Measurements from ENCODE around the gene ZNF740. TPM values are rescaled to one million over a fixed set of nuclear protein-coding genes. Genes with fewer than 3 reads are reported as not detected.

Gene ZNF740
- total RNA-seq, 4 donors from 2014 or later, result 6.9 to 21.2 (median 9.8) TPM

DNA sequence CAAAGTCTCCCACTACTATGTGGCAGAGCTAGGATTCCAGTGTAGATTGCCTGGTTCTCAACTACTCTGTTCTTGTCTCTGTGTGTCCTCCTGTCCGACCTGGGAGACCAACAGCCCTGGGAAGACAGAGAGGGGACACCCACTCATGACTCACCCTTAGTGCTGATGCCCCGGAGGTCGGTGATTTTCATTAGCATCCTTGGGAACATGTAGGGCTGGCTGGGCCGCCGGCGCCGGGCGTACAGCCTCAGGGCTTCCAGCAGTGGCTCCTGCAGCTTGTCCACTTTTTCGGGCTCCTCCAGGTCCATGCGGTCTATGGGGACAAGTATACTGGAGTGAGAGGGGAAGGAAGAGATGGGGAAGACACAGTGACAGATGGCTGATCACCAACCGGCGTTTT lies 32.4 kb downstream of the ZNF740 start:
- peaks cover 35 to 70% (median 43%) of the 10 kb centered on the region in 3 donors for H3K4me1 ChIP-seq
- no peaks in the 10 kb centered on the region for H3K27me3 ChIP-seq
- H3K36me3 ChIP-seq, result peaks cover 50 to 77% (median 52%) of the 10 kb centered on the region in 3 donors
- 32% methylated on average over 11 of the region's 12 CpGs; no CpG with 5 or more reads in 1 of the 2 donors for WGBS, 2 donors
- no peak for DNase-seq
- H3K27ac ChIP-seq, result peak overlapping the region in 3 of 4 donors; percentile 9 to 100 (median 98)
- H3K4me3 ChIP-seq, result no peak overlapping the region
- TF ChIP-seq, protein P1, sequence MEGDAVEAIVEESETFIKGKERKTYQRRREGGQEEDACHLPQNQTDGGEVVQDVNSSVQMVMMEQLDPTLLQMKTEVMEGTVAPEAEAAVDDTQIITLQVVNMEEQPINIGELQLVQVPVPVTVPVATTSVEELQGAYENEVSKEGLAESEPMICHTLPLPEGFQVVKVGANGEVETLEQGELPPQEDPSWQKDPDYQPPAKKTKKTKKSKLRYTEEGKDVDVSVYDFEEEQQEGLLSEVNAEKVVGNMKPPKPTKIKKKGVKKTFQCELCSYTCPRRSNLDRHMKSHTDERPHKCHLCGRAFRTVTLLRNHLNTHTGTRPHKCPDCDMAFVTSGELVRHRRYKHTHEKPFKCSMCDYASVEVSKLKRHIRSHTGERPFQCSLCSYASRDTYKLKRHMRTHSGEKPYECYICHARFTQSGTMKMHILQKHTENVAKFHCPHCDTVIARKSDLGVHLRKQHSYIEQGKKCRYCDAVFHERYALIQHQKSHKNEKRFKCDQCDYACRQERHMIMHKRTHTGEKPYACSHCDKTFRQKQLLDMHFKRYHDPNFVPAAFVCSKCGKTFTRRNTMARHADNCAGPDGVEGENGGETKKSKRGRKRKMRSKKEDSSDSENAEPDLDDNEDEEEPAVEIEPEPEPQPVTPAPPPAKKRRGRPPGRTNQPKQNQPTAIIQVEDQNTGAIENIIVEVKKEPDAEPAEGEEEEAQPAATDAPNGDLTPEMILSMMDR (IDR thresholded peaks at IDR 0.05), result no peak
- no peak for TF ChIP-seq POLR2A (IDR thresholded peaks at IDR 0.05)
- H3K9me3 ChIP-seq, result no peaks in the 10 kb centered on the region
- intact Hi-C loops (cut with DNase I), result loop anchor here (5.0 kb wide), 1 partner anchor 74 kb away; no protein-coding TSS in a partner anchor

DNA sequence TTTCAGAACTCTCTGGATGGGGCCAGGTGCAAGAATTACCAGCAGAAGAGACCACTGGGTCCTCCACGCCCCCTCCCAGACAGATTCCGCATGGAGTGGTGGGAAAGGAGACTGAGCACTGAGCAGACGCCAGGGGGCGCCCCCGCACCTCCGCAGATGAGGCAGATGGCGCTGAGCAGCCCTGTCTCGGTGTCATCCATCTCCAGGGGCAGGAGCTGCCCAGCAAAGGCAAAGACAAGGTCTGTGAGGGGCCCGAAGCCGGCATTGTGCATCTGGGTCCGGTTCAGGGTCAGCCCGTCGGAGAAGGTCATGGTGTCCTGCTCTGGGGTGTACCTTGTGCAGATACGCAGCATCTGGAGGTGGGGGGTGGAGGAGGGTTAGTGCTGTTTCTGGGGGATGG lies 32.8 kb downstream of the ZNF740 start:
- Histone ChIP-seq H3K9me3 (no peaks in the 10 kb centered on the region), H3K27ac (peak overlapping the region in 3 of 4 donors; percentile 9 to 100 (median 98)), H3K27me3 (no peaks in the 10 kb centered on the region), H3K4me3 (no peak overlapping the region), H3K4me1 (peaks cover 39 to 70% (median 47%) of the 10 kb centered on the region in 3 donors), H3K36me3 (peaks cover 50 to 77% (median 52%) of the 10 kb centered on the region in 3 donors)
- intact Hi-C loops (cut with DNase I), result loop anchor here (5.0 kb wide), 1 partner anchor 74 kb away; no protein-coding TSS in a partner anchor
- TF ChIP-seq, protein P1 (IDR thresholded peaks at IDR 0.05), result peak; percentile 84 to 98 (median 94)
- TF ChIP-seq POLR2A (IDR thresholded peaks at IDR 0.05), result no peak
- no peak for DNase-seq
- 11 to 36% methylated on average over 4 to 8 of the region's 14 CpGs for WGBS, 2 donors

DNA sequence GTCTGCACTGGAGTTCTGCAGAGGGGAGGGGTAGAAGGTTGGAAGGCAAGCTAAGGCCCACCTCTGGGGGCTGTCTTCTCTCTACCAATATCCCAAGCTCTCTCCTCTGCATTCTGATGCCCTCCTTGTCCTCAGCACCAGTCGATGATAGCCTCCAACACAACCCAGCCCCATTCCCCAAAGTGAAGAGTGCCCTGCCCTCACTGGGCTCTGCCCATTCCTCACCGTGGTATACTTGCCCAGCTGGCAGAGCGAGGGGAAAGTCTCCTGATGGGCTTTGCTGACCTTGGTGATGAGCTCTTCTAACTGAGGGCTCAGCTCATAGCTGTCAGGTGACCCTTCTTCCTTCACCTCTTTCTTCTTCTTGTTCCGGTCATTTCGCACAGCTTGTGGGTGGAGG lies 33.7 kb downstream of the ZNF740 start:
- no peaks in the 10 kb centered on the region for H3K9me3 ChIP-seq
- H3K4me1 ChIP-seq, result peaks cover 32 to 70% (median 45%) of the 10 kb centered on the region in 3 donors
- H3K36me3 ChIP-seq, result peaks cover 50 to 74% (median 52%) of the 10 kb centered on the region in 3 donors
- no peak for DNase-seq
- WGBS, 2 donors, result 72 to 75% methylated on average over 4 to 5 of the region's 5 CpGs
- no peak overlapping the region for H3K4me3 ChIP-seq
- TF ChIP-seq, protein P1 (IDR thresholded peaks at IDR 0.05), result no peak
- TF ChIP-seq POLR2A (IDR thresholded peaks at IDR 0.05), result no peak
- no peaks in the 10 kb centered on the region for H3K27me3 ChIP-seq
- H3K27ac ChIP-seq, result peak overlapping the region; percentile 9 to 100 (median 72)
- intact Hi-C loops (cut with DNase I), result loop anchor here (5.0 kb wide), 1 partner anchor 73 kb away; no protein-coding TSS in a partner anchor

DNA sequence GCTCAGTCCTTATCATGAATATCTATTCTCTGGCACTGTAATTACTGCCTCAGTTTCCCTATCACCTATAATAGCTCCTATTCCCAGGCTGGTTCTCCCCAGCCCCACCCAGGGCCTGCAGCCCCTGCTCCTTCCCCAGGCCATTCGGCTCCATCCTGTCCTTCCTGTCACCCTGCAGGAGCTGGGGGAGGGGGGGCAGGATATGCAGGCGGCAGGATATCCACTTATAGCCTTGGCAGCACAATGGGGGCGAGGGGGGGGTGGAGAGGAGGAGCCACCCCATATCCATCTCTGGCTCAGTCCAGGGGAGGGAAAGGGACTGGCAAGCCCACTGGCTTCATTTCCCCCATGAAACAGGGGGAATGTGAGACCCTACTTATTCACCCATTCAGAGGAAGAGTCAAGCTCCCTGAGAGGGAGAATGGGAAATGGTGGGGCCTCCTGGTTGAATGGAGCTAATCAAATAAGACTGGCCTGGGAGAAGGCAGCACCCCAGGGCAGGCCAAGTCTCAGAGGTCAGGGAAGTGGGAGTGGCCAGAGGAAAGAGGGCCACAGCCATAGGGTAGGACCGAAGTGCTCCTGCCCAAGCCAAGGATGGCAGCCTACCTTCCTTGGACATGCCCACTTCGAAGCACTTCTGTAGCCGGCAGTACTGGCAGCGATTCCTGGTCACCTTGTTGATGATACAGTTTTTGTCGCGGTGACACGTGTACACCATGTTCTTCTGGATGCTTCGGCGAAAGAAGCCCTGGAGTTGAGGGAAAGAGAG lies 34.3 kb downstream of the ZNF740 start:
- no peak for DNase-seq
- TF ChIP-seq, protein P1 (IDR thresholded peaks at IDR 0.05), result no peak
- TF ChIP-seq POLR2A (IDR thresholded peaks at IDR 0.05), result no peak
- Histone ChIP-seq H3K4me1 (peaks cover 30 to 71% (median 44%) of the 10 kb centered on the region in 3 donors), H3K27ac (peak overlapping the region; percentile 9 to 100 (median 72)), H3K9me3 (no peaks in the 10 kb centered on the region), H3K27me3 (no peaks in the 10 kb centered on the region), H3K36me3 (peaks cover 47 to 68% (median 51%) of the 10 kb centered on the region in 3 donors), H3K4me3 (no peak overlapping the region)
- intact Hi-C loops (cut with DNase I), result loop anchor here (5.0 kb wide), 2 partner anchors 37 to 72 kb away; a partner anchor contains a TSS
- WGBS, 2 donors, result 64 to 70% methylated on average over 5 to 8 of the region's 12 CpGs

DNA sequence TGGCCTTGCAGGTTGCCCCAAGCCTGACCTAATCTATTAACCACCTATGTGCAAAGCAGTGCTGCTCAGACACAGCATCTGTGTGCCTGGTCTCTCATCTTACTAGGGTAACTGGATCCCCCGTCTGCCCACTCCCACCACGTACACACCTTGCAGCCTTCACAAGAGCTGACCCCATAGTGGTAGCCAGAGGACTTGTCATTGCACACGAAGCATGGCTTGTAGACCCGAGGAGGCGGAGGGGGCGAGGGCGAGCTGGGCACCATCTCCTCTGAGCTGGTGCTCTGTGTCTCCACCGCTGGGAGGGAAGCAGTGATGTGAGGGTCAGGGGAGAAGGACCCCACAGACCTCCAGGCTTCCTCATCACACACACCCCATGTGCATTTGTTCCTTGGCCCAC lies 35.0 kb downstream of the ZNF740 start:
- no peak for TF ChIP-seq POLR2A (IDR thresholded peaks at IDR 0.05)
- TF ChIP-seq, protein P1 (IDR thresholded peaks at IDR 0.05), result no peak
- Histone ChIP-seq H3K36me3 (peaks cover 41 to 62% (median 45%) of the 10 kb centered on the region in 3 donors), H3K4me1 (peaks cover 30 to 77% (median 44%) of the 10 kb centered on the region in 3 donors), H3K9me3 (no peaks in the 10 kb centered on the region), H3K27me3 (no peaks in the 10 kb centered on the region), H3K4me3 (no peak overlapping the region), H3K27ac (peak overlapping the region; percentile 9 to 100 (median 72))
- 82 to 95% methylated on average over 7 of the region's 8 CpGs for WGBS, 2 donors
- intact Hi-C loops (cut with DNase I), result loop anchor here (5.0 kb wide), 1 partner anchor 37 kb away; a partner anchor contains a TSS
- no peak for DNase-seq

Measured in esophagus squamous epithelium (tissue), 5 donors.